Esophagus squamous epithelium (tissue), 5 donors: ENCODE measurements around the gene BEND7. TPM values are rescaled to one million over a fixed set of nuclear protein-coding genes. Genes with fewer than 3 reads are reported as not detected.

Source experiments
- DNase-seq: peaks from one replicate; lab custom pipeline; 2025; lab: John Stamatoyannopoulos, UW
- H3K27ac ChIP-seq, 4 donors: fragments of 200-600 bp; sonication (generic); one replicate each; pipeline ENCODE4 v1.5.1; 2016 to 2019; ENCODE audit warnings: mild to moderate bottlenecking in 1 of 4
- H3K27me3 ChIP-seq, 4 donors: fragments of 200-600 bp; sonication (generic); 1 replicate in 3 of 4; 2 replicates in 1 of 4; pipeline versions ENCODE4 v1.5.1 to v1.6.0; 2017 to 2021; ENCODE audit warnings: antibody characterized with exemption in 1 of 4
- H3K36me3 ChIP-seq, 3 donors: fragments of 200-600 bp; sonication (generic); one replicate each; pipeline ENCODE4 v1.5.1; 2016 to 2019
- H3K4me1 ChIP-seq, 3 donors: fragments of 200-600 bp; sonication (generic); one replicate each; pipeline ENCODE4 v1.5.1; 2017 to 2019
- H3K4me3 ChIP-seq, 4 donors: fragments of 200-600 bp; sonication (generic); 1 replicate in 3 of 4; 2 replicates in 1 of 4; pipeline ENCODE4 v1.5.1; 2016 to 2019; ENCODE audit warnings: mild to moderate bottlenecking in 2 of 4, moderate library complexity in 1 of 4
- H3K9me3 ChIP-seq, 3 donors: fragments of 200-600 bp; sonication (generic); one replicate each; pipeline ENCODE4 v1.5.1; 2016 to 2019
- CTCF ChIP-seq, 6 experiments: fragments of 450-650 bp in 4 of 6; fragments of 200-600 bp in 2 of 6; sonication (generic) in 2 of 6; IDR thresholded peaks; one replicate each; pipeline ENCODE4 v1.5.1; 2016 to 2019; ENCODE audit warnings: antibody characterized with exemption in 6 of 6, mild to moderate bottlenecking in 4 of 6, moderate library complexity in 4 of 6
- POLR2A ChIP-seq, 4 donors: fragments of 450-650 bp; IDR thresholded peaks; one replicate each; pipeline ENCODE4 v1.6.1; 2017; ENCODE audit warnings: antibody characterized with exemption in 4 of 4, mild to moderate bottlenecking in 4 of 4, moderate library complexity in 3 of 4
- WGBS, 2 donors: methylation state at CpG; one replicate each; pipeline ENCODE4 v1.1.5; 2018; 5-methylcytosine and 5-hydroxymethylcytosine counted together
- intact Hi-C: fragments of 100-400 bp; cut with DNase I; formaldehyde crosslinking; loops from one replicate; pipeline ENCODE4 v1.15.0; 2022
- small RNA-seq, 4 donors: library from RNA; depleted of rRNA; stranded (forward); fragments of <200 nt; gene quantifications; one replicate each; pipeline ENCODE3, GENCODE V24; 2016
- total RNA-seq, 4 donors: library from RNA; depleted of rRNA; stranded (reverse); fragments of >200 nt; gene quantifications; one replicate each; pipeline ENCODE4 v1.1.0, GENCODE V29; 2016
- donor health status: DM: yes; HTN: yes; CAD: no.

Gene BEND7
- total RNA-seq, 4 donors from 2014 or later, result 0.70 to 6.7 (median 2.8) TPM

DNA sequence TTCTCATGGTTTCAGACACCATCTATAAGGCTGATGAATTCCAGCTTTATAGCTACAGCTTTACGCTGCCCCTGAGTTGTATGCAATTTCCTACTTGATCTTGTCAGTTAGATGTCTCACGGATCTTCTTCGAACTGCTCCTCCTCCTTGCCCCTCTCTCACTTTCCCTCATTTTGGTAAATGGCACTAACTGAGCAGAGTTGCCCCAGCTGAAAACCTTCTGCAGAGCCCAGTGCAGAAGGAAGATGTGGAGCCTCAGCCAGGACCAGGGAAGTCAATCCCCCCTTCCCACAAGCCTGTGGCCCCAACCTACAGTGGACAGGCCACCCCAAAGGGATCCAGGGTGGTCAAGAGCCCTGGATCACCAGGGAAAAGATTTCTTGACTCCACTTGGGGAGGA is 131.8 kb downstream of the BEND7 start:
- TF ChIP-seq CTCF (IDR thresholded peaks at IDR 0.05), result no peak
- no peak for TF ChIP-seq POLR2A (IDR thresholded peaks at IDR 0.05)
- Histone ChIP-seq H3K27ac (no peak overlapping the region), H3K4me1 (no peaks in the 10 kb centered on the region), H3K27me3 (peaks cover 0 to 9% (median 0%) of the 10 kb centered on the region in 4 donors), H3K9me3 (no peaks in the 10 kb centered on the region), H3K4me3 (no peak overlapping the region), H3K36me3 (no peaks in the 10 kb centered on the region)
- DNase-seq, result no peak
- 94 to 96% methylated on average over 3 of the region's 3 CpGs for WGBS, 2 donors
- intact Hi-C loops, result no loop called here

DNA sequence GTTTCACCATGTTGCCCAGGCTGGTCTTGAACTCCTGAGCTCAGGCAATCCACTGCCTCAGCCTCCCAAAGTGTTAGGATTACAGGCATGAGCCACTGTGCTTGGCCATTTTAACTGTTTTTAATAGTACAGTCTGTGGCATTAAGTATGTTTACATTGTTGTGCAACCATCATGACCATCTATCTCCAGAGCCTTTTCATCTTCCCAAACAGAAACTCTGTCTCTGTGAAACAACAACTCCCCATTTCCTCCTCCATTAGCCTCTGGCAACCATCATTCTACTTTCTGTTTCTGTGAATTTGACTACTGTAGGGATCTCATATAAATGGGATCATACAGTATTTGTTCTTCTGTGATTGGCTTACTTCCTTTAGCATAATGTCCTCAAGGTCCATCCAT is 132.4 kb downstream of the BEND7 start:
- Histone ChIP-seq H3K4me1 (no peaks in the 10 kb centered on the region), H3K9me3 (no peaks in the 10 kb centered on the region), H3K36me3 (no peaks in the 10 kb centered on the region), H3K27me3 (peaks cover 0 to 11% (median 0%) of the 10 kb centered on the region in 4 donors), H3K4me3 (no peak overlapping the region), H3K27ac (no peak overlapping the region)
- no peak for DNase-seq
- intact Hi-C loops, result no loop called here
- TF ChIP-seq POLR2A (IDR thresholded peaks at IDR 0.05) (no peak), CTCF (IDR thresholded peaks at IDR 0.05) (no peak)

- intact Hi-C loops, result no loop called here
Observed at GRCh38 chr10:13395540-13395939, 133.3 kb downstream of the BEND7 start.

GRCh38 chr10:13393640-13394039 is 135.2 kb downstream of the BEND7 start:
- H3K4me1 ChIP-seq, result no peaks in the 10 kb centered on the region
- H3K27ac ChIP-seq, result no peak overlapping the region
- H3K4me3 ChIP-seq, result no peak overlapping the region
- no peaks in the 10 kb centered on the region for H3K36me3 ChIP-seq
- TF ChIP-seq POLR2A (IDR thresholded peaks at IDR 0.05), result no peak
- no peak for TF ChIP-seq CTCF (IDR thresholded peaks at IDR 0.05)
- intact Hi-C loops, result no loop called here
- peaks cover 0 to 2% (median 0%) of the 10 kb centered on the region in 4 donors for H3K27me3 ChIP-seq
- DNase-seq, result no peak
- WGBS, 2 donors, result 51 to 57% methylated on average over 4 of the region's 4 CpGs
- no peaks in the 10 kb centered on the region for H3K9me3 ChIP-seq

More at GRCh38 chr10:13395540-13395939, 133.3 kb downstream of the BEND7 start:
- Histone ChIP-seq H3K36me3 (no peaks in the 10 kb centered on the region), H3K4me3 (no peak overlapping the region), H3K27me3 (peaks cover 0 to 5% (median 0%) of the 10 kb centered on the region in 4 donors), H3K27ac (no peak overlapping the region), H3K4me1 (no peaks in the 10 kb centered on the region), H3K9me3 (no peaks in the 10 kb centered on the region)
- 81 to 94% methylated on average over 3 of the region's 3 CpGs for WGBS, 2 donors
- TF ChIP-seq POLR2A (IDR thresholded peaks at IDR 0.05), result no peak
- no peak for DNase-seq

- TF ChIP-seq CTCF (IDR thresholded peaks at IDR 0.05) (no peak), POLR2A (IDR thresholded peaks at IDR 0.05) (no peak)
- 73 to 77% methylated on average over 4 to 5 of the region's 5 CpGs for WGBS, 2 donors
- DNase-seq, result no peak
- intact Hi-C loops, result no loop called here
- H3K27me3 ChIP-seq, result peaks cover 0 to 2% (median 0%) of the 10 kb centered on the region in 4 donors
- H3K9me3 ChIP-seq, result no peaks in the 10 kb centered on the region
- H3K27ac ChIP-seq, result no peak overlapping the region
- no peak overlapping the region for H3K4me3 ChIP-seq
- no peaks in the 10 kb centered on the region for H3K4me1 ChIP-seq
- H3K36me3 ChIP-seq, result no peaks in the 10 kb centered on the region
Observed at GRCh38 chr10:13392701-13393100, 136.1 kb downstream of the BEND7 start.

Small RNA genes within 50 kb of the gene (small RNA-seq; reads per million reads assigned to genes)
- gene RF00019, result 0 reads per million in 4 donors

Other genes with a start within 250 kb of the BEND7 start
- 10 to 100 TPM in 1 of 4 donors, 1 to 10 TPM in 3; 4.1 to 14.2 (median 7.5) TPM for gene PHYH, start 228.9 kb downstream of the BEND7 start, total RNA-seq
- 10 to 100 TPM; 14.5 to 30.9 (median 26.2) TPM for gene SEPHS1, start 180.7 kb downstream of the BEND7 start, total RNA-seq
- gene PRPF18, start 58.0 kb upstream of the BEND7 start, total RNA-seq, result 10 to 100 TPM; 15.5 to 40.7 (median 27.4) TPM